HEK293 (cell line): ENCODE measurements around the gene XPO1.

Experiments used
- GLIS1 ChIP-seq: fragments of 450-650 bp; formaldehyde crosslinking; IDR thresholded peaks from 2 replicates; pipeline ENCODE4 v1.5.1; 2016; ENCODE audit warnings: missing biosample characterization, missing genetic modification characterization
- GLIS2 ChIP-seq: fragments of 450-650 bp; formaldehyde crosslinking; IDR thresholded peaks from 2 replicates; pipeline ENCODE4 v1.5.1; 2016; ENCODE audit warnings: missing biosample characterization, missing genetic modification characterization
- IKZF3 ChIP-seq: fragments of 450-650 bp; IDR thresholded peaks from 2 replicates; pipeline ENCODE4 v1.5.0; 2018; ENCODE audit warnings: missing biosample characterization, mild to moderate bottlenecking, missing genetic modification characterization, moderate library complexity
- KLF1 ChIP-seq: fragments of 450-650 bp; formaldehyde crosslinking; IDR thresholded peaks from 2 replicates; pipeline ENCODE4 v1.5.1; 2016; ENCODE audit warnings: missing biosample characterization, missing genetic modification characterization
- KLF17 ChIP-seq: fragments of 450-650 bp; formaldehyde crosslinking; IDR thresholded peaks from 2 replicates; pipeline ENCODE4 v1.5.1; 2016; ENCODE audit warnings: missing biosample characterization, missing genetic modification characterization
- KLF8 ChIP-seq: fragments of 450-650 bp; formaldehyde crosslinking; IDR thresholded peaks from 2 replicates; pipeline ENCODE4 v1.5.1; 2016; ENCODE audit warnings: missing biosample characterization, missing genetic modification characterization
- PRDM1 ChIP-seq: fragments of 450-650 bp; formaldehyde crosslinking; IDR thresholded peaks from 2 replicates; pipeline ENCODE4; 2016; ENCODE audit warnings: missing biosample characterization, missing genetic modification characterization
- PRDM6 ChIP-seq: fragments of 450-650 bp; formaldehyde crosslinking; IDR thresholded peaks from 2 replicates; pipeline ENCODE4 v1.5.1; 2017; ENCODE audit warnings: missing biosample characterization, missing genetic modification characterization
- SP3 ChIP-seq: fragments of 450-650 bp; formaldehyde crosslinking; IDR thresholded peaks from 2 replicates; pipeline ENCODE4 v1.5.1; 2016; ENCODE audit warnings: missing biosample characterization, missing genetic modification characterization
- YY1 ChIP-seq: fragments of 450-650 bp; formaldehyde crosslinking; IDR thresholded peaks from 2 replicates; pipeline ENCODE4 v1.5.1; 2018; ENCODE audit warnings: missing biosample characterization, missing genetic modification characterization
- ZBTB1 ChIP-seq: fragments of 450-650 bp; formaldehyde crosslinking; IDR thresholded peaks from 2 replicates; pipeline ENCODE4 v1.5.1; 2016; ENCODE audit warnings: missing biosample characterization, missing genetic modification characterization
- ZBTB10 ChIP-seq: fragments of 450-650 bp; formaldehyde crosslinking; IDR thresholded peaks from 2 replicates; pipeline ENCODE4 v1.5.1; 2016; ENCODE audit warnings: missing biosample characterization, missing genetic modification characterization
- ZBTB11 ChIP-seq: fragments of 450-650 bp; formaldehyde crosslinking; conservative IDR thresholded peaks from 2 replicates; pipeline ENCODE4 v1.5.1; 2016; ENCODE audit warnings: low read depth, missing biosample characterization, missing genetic modification characterization
- ZBTB17 ChIP-seq: fragments of 450-650 bp; formaldehyde crosslinking; IDR thresholded peaks from 2 replicates; pipeline ENCODE4 v1.5.1; 2016; ENCODE audit warnings: missing biosample characterization, missing genetic modification characterization
- ZBTB21 ChIP-seq: fragments of 450-650 bp; formaldehyde crosslinking; IDR thresholded peaks from 2 replicates; pipeline ENCODE4 v1.5.1; 2017; ENCODE audit warnings: missing biosample characterization, missing genetic modification characterization
- ZBTB26 ChIP-seq: fragments of 450-650 bp; formaldehyde crosslinking; optimal IDR thresholded peaks from 2 replicates; pipeline ENCODE3; 2016; ENCODE audit warnings: missing biosample characterization, mild to moderate bottlenecking, missing genetic modification characterization
- ZBTB8A ChIP-seq: fragments of 450-650 bp; formaldehyde crosslinking; IDR thresholded peaks from 2 replicates; pipeline ENCODE4 v1.5.1; 2016; ENCODE audit warnings: missing biosample characterization, missing genetic modification characterization
- ZNF16 ChIP-seq: fragments of 450-650 bp; formaldehyde crosslinking; IDR thresholded peaks from 2 replicates; pipeline ENCODE4 v1.5.1; 2016; ENCODE audit warnings: low read depth, missing biosample characterization, missing genetic modification characterization
- ZNF184 ChIP-seq: fragments of 450-650 bp; IDR thresholded peaks from 2 replicates; pipeline ENCODE4 v1.5.1; 2018; ENCODE audit warnings: missing biosample characterization, mild to moderate bottlenecking, missing genetic modification characterization
- ZNF2 ChIP-seq: fragments of 450-650 bp; formaldehyde crosslinking; IDR thresholded peaks from 2 replicates; pipeline ENCODE4 v1.5.1; 2016; ENCODE audit warnings: missing biosample characterization, missing genetic modification characterization
- ZNF211 ChIP-seq: fragments of 450-650 bp; formaldehyde crosslinking; IDR thresholded peaks from 2 replicates; pipeline ENCODE4 v1.5.1; 2016; ENCODE audit warnings: low read depth, missing biosample characterization, missing genetic modification characterization
- ZNF223 ChIP-seq: fragments of 450-650 bp; formaldehyde crosslinking; IDR thresholded peaks from 2 replicates; pipeline ENCODE4 v1.5.1; 2016; ENCODE audit warnings: missing biosample characterization, missing genetic modification characterization
- ZNF24 ChIP-seq: fragments of 450-650 bp; formaldehyde crosslinking; IDR thresholded peaks from 2 replicates; pipeline ENCODE4 v1.5.1; 2016; ENCODE audit warnings: missing biosample characterization, missing genetic modification characterization
- ZNF302 ChIP-seq: fragments of 450-650 bp; formaldehyde crosslinking; IDR thresholded peaks from 2 replicates; pipeline ENCODE4 v1.5.1; 2016; ENCODE audit warnings: missing biosample characterization, missing genetic modification characterization, low read depth
- ZNF335 ChIP-seq: fragments of 450-650 bp; formaldehyde crosslinking; conservative IDR thresholded peaks from 2 replicates; pipeline ENCODE4 v1.5.1; 2016; ENCODE audit warnings: missing biosample characterization, missing genetic modification characterization
- ZNF501 ChIP-seq: fragments of 450-650 bp; formaldehyde crosslinking; IDR thresholded peaks from 2 replicates; pipeline ENCODE4 v1.5.1; 2016; ENCODE audit warnings: missing biosample characterization, missing genetic modification characterization
- ZNF561 ChIP-seq: fragments of 450-650 bp; IDR thresholded peaks from 2 replicates; pipeline ENCODE4 v1.5.1; 2018; ENCODE audit warnings: missing biosample characterization, missing genetic modification characterization, borderline replicate concordance
- ZNF580 ChIP-seq: fragments of 450-650 bp; formaldehyde crosslinking; IDR thresholded peaks from 2 replicates; pipeline ENCODE4 v1.5.1; 2016; ENCODE audit warnings: missing biosample characterization, missing genetic modification characterization
- ZNF585B ChIP-seq: fragments of 450-650 bp; formaldehyde crosslinking; IDR thresholded peaks from 2 replicates; pipeline ENCODE4 v1.5.1; 2016; ENCODE audit warnings: missing biosample characterization, missing genetic modification characterization
- ZNF626 ChIP-seq: fragments of 450-650 bp; sonication (Bioruptor Pico); formaldehyde crosslinking; IDR thresholded peaks from 2 replicates; pipeline ENCODE4 v1.5.1; 2018; ENCODE audit warnings: missing biosample characterization, missing genetic modification characterization, inconsistent platforms
- ZNF660 ChIP-seq: fragments of 450-650 bp; IDR thresholded peaks from 2 replicates; pipeline ENCODE4 v1.5.1; 2018; ENCODE audit warnings: missing biosample characterization, mild to moderate bottlenecking, missing genetic modification characterization

XPO1 gene

GRCh38 chr2:61538920-61539520, 864 bp upstream of the XPO1 start (continued):
- TF ChIP-seq ZBTB11 (tag by site-specific recombination) (peak; percentile 20; the same call in 1 of the 2 replicates), ZNF24 (0 out of 2 replicates have a peak, but pooled peaks have one; percentile 52), KLF1 (tag by site-specific recombination) (peak; percentile 90), ZNF2 (tag by site-specific recombination) (peak; percentile 40; the same call in 1 of the 2 replicates), ZNF501 (tag by site-specific recombination) (no peak), YY1 (tag by site-specific recombination) (peak; percentile 36; the same call in 1 of the 2 replicates), ZNF561 (tag by site-specific recombination) (0 out of 2 replicates have a peak, but pooled peaks have one; percentile 37), ZBTB17 (tag by site-specific recombination) (peak; percentile 90), ZBTB10 (peak; percentile 77), PRDM6 (peak; percentile 66), GLIS2 (tag by site-specific recombination) (no peak), KLF17 (tag by site-specific recombination) (no peak), ZNF335 (tag by site-specific recombination) (peak; percentile 66; the same call in 1 of the 2 replicates), ZNF585B (tag by site-specific recombination) (no peak), IKZF3 (tag by site-specific recombination) (peak; percentile 93), ZNF16 (tag by site-specific recombination) (no peak), ZNF184 (tag by site-specific recombination) (0 out of 2 replicates have a peak, but pooled peaks have one; percentile 25), ZNF626 (tag by site-specific recombination) (no peak), ZBTB8A (peak; percentile 81), KLF8 (peak; percentile 76), ZBTB26 (tag by site-specific recombination) (peak; percentile 38), SP3 (peak; percentile 1; the same call in 1 of the 2 replicates), PRDM1 (peak; percentile 69; the same call in 1 of the 2 replicates), ZNF223 (tag by site-specific recombination) (no peak), GLIS1 (tag by site-specific recombination) (peak; percentile 5), ZNF580 (peak; percentile 43; the same call in 1 of the 2 replicates), ZNF302 (tag by site-specific recombination) (no peak), ZBTB1 (tag by site-specific recombination) (no peak), ZNF211 (tag by site-specific recombination) (no peak), ZNF660 (tag by site-specific recombination) (no peak), ZBTB21 (tag by site-specific recombination) (no peak)
